Panc1 (cell line): ENCODE results near the gene ORM2. TPM values are rescaled to one million over a fixed set of nuclear protein-coding genes. Genes with fewer than 3 reads are reported as not detected.

Experiments
- ATAC-seq: fragments of 200-7000 bp; cut with Tn5 transposase; 2 replicates; pipeline ENCODE4 v1.9.1; 2020; ENCODE audit warnings: mild to moderate bottlenecking, moderate library complexity
- BruUV-seq: library from RNA; stranded (reverse); fragments of 400-500 nt; replicated peaks from 2 replicates; lab custom pipeline; 2021; lab: Mats Ljungman, UMichigan
- CTCF ChIA-PET: fragments of 300-600 bp; sonication (Branson Sonifier 250); formaldehyde crosslinking; loops from one replicate; lab custom pipeline; 2022; ENCODE audit warnings: antibody characterized with exemption; lab: Charles Lee
- POLR2A ChIA-PET: fragments of 300-600 bp; sonication (Branson Sonifier 250); formaldehyde crosslinking; loops from one replicate; lab custom pipeline; 2022; ENCODE audit warnings: antibody characterized with exemption; lab: Charles Lee
- DNase-seq: peaks from one replicate; pipeline ENCODE4 v3.0.0-alpha.2; 2010; ENCODE audit warnings: low read depth, low spot score
- H3K27ac ChIP-seq: 2 replicates; pipeline ENCODE4 v1.5.1; 2011; ENCODE audit warnings: mild to moderate bottlenecking, low read length, inconsistent platforms
- H3K27me3 ChIP-seq: fragments of 200-500 bp; sonication (Bioruptor generic); 2 replicates; pipeline ENCODE4 v1.6.0; 2014; ENCODE audit warnings: low read length, inconsistent platforms; ENCODE audit not compliant: control insufficient read depth, insufficient read depth
- H3K36me3 ChIP-seq: fragments of 200-500 bp; sonication (Bioruptor generic); 2 replicates; pipeline ENCODE4 v1.5.1; 2014; ENCODE audit warnings: inconsistent platforms, mild to moderate bottlenecking, low read length, moderate library complexity; ENCODE audit not compliant: control insufficient read depth, insufficient read depth
- H3K4me1 ChIP-seq: 2 replicates; pipeline ENCODE4 v1.5.1; 2011; ENCODE audit warnings: inconsistent platforms, mild to moderate bottlenecking, low read length, moderate library complexity; ENCODE audit not compliant: control insufficient read depth, insufficient read depth
- H3K4me3 ChIP-seq, 2 experiments: 2 replicates each; pipeline ENCODE4 v1.5.1; 2011 to 2012; ENCODE audit warnings: low read depth in 2 of 2, low read length in 2 of 2, mild to moderate bottlenecking in 2 of 2, inconsistent platforms in 1 of 2, moderate library complexity in 1 of 2
- H3K9me3 ChIP-seq: fragments of 200-500 bp; sonication (Bioruptor generic); 2 replicates; pipeline ENCODE4 v1.5.1; 2014; ENCODE audit warnings: low read depth, mild to moderate bottlenecking, inconsistent platforms, low read length, moderate library complexity; ENCODE audit not compliant: control insufficient read depth, insufficient read depth
- CTCF ChIP-seq: fragments of 450-650 bp; IDR thresholded peaks from 2 replicates; pipeline ENCODE4 v1.5.1; 2017; ENCODE audit warnings: mild to moderate bottlenecking
- POLR2AphosphoS5 ChIP-seq: IDR thresholded peaks from 2 replicates; pipeline ENCODE4 v1.6.1; 2012; ENCODE audit warnings: mild to moderate bottlenecking, low read depth, low read length, moderate library complexity
- SIN3A ChIP-seq: IDR thresholded peaks from 2 replicates; pipeline ENCODE4 v1.6.1; 2012; ENCODE audit warnings: low read depth, mild to moderate bottlenecking, low read length, moderate library complexity, borderline replicate concordance; ENCODE audit not compliant: insufficient read depth
- TCF7L2 ChIP-seq: IDR thresholded peaks from 2 replicates; pipeline ENCODE4 v1.6.1; 2011; ENCODE audit warnings: mild to moderate bottlenecking, low read depth, low read length, inconsistent platforms
- in situ Hi-C: cut with HindIII; loops from 2 replicates; pipeline ENCODE4 v1.10.0; 2016; ENCODE audit warnings: low sequenced_read_pairs, low pct_unique_long_range_greater_than_20kb
- intact Hi-C: fragments of 100-400 bp; cut with micrococcal nuclease; formaldehyde crosslinking; loops from one replicate; pipeline ENCODE4 v1.10.0; 2022; ENCODE audit not compliant: unreplicated experiment
- total RNA-seq: library from RNA; stranded (reverse); gene quantifications from one replicate; pipeline ENCODE4 v1.2.1, GENCODE V29; 2021; ENCODE audit not compliant: unreplicated experiment
- TF ChIP-seq, protein P1 (sequence below), 2 experiments: IDR thresholded peaks; 2 replicates each; pipeline ENCODE4 v1.6.1; 2011 to 2012; ENCODE audit warnings: low read depth in 2 of 2, control low read depth in 1 of 2, low read length in 1 of 2, mild to moderate bottlenecking in 1 of 2, moderate library complexity in 1 of 2; ENCODE audit not compliant: insufficient read depth in 1 of 2

ORM2 gene
- total RNA-seq, 1 experiment from 2014 or later: 0.77 TPM

DNA sequence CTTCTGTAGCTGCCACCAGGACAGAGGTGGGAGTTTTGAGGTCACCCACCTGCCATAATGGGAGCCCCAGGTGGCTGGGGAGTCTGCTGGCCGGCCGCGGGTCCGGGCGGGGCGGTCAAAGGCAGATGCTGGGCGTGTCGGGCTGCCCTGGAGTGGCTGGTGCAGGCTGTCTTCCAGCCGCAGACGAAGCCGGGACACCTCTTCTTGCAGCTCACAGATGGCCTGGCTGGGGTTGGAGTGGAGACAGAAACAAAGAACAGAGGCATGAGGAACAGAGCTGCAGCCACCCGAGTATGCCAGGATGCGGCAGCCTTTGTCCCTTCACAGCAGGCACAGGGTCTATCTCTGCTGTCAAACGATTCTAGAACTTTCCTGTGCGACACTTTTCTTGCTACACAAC is 18.0 kb downstream of the ORM2 start:
- Histone ChIP-seq H3K27ac (no peak overlapping the region), H3K36me3 (no peaks in the 10 kb centered on the region), H3K4me3 (no peak overlapping the region), H3K27me3 (no peaks in the 10 kb centered on the region), H3K4me1 (no peaks in the 10 kb centered on the region), H3K9me3 (no peaks in the 10 kb centered on the region)
- no TSS peak for BruUV-seq
- in situ Hi-C loops (no loop called here), intact Hi-C loops (no loop called here)
- CTCF ChIA-PET: no interaction called here
- no peak for DNase-seq
- POLR2A ChIA-PET: no interaction called here
- TF ChIP-seq SIN3A (no peak), POLR2AphosphoS5 (no peak)
- TF ChIP-seq, protein P1, sequence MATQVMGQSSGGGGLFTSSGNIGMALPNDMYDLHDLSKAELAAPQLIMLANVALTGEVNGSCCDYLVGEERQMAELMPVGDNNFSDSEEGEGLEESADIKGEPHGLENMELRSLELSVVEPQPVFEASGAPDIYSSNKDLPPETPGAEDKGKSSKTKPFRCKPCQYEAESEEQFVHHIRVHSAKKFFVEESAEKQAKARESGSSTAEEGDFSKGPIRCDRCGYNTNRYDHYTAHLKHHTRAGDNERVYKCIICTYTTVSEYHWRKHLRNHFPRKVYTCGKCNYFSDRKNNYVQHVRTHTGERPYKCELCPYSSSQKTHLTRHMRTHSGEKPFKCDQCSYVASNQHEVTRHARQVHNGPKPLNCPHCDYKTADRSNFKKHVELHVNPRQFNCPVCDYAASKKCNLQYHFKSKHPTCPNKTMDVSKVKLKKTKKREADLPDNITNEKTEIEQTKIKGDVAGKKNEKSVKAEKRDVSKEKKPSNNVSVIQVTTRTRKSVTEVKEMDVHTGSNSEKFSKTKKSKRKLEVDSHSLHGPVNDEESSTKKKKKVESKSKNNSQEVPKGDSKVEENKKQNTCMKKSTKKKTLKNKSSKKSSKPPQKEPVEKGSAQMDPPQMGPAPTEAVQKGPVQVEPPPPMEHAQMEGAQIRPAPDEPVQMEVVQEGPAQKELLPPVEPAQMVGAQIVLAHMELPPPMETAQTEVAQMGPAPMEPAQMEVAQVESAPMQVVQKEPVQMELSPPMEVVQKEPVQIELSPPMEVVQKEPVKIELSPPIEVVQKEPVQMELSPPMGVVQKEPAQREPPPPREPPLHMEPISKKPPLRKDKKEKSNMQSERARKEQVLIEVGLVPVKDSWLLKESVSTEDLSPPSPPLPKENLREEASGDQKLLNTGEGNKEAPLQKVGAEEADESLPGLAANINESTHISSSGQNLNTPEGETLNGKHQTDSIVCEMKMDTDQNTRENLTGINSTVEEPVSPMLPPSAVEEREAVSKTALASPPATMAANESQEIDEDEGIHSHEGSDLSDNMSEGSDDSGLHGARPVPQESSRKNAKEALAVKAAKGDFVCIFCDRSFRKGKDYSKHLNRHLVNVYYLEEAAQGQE (IDR thresholded peaks at IDR 0.05; ENCODE audit: insufficient read depth in 1 of 2, low read depth in 2 of 2, low read length in 1 of 2): no peak
- no peak for ATAC-seq

- in situ Hi-C loops (no loop called here), intact Hi-C loops (no loop called here)
- Histone ChIP-seq H3K36me3 (no peaks in the 10 kb centered on the region), H3K27me3 (no peaks in the 10 kb centered on the region), H3K9me3 (no peaks in the 10 kb centered on the region), H3K27ac (no peak overlapping the region), H3K4me3 (no peak overlapping the region), H3K4me1 (no peaks in the 10 kb centered on the region)
- TF ChIP-seq CTCF: no peak
- BruUV-seq: no TSS peak
- ATAC-seq (no peak), DNase-seq (no peak)
- CTCF ChIA-PET: no interaction called here
- POLR2A ChIA-PET: no interaction called here
Observed at GRCh38 chr9:114348261-114348905, 18.7 kb downstream of the ORM2 start.

GRCh38 chr9:114348906-114349482 is 19.3 kb downstream of the ORM2 start:
- no peak for TF ChIP-seq CTCF
- no peak for TF ChIP-seq TCF7L2
- no peak for TF ChIP-seq SIN3A
- TF ChIP-seq, protein P1 (IDR thresholded peaks at IDR 0.05; ENCODE audit: insufficient read depth in 1 of 2, low read depth in 2 of 2, low read length in 1 of 2): no peak
- no peak for TF ChIP-seq POLR2AphosphoS5
- POLR2A ChIA-PET: no interaction called here

More at GRCh38 chr9:114348906-114349482, 19.3 kb downstream of the ORM2 start:
- Histone ChIP-seq H3K9me3 (no peaks in the 10 kb centered on the region), H3K27ac (no peak overlapping the region), H3K27me3 (no peaks in the 10 kb centered on the region), H3K4me3 (no peak overlapping the region), H3K4me1 (no peaks in the 10 kb centered on the region), H3K36me3 (no peaks in the 10 kb centered on the region)
- no TSS peak for BruUV-seq
- CTCF ChIA-PET: no interaction called here
- peak; percentile 18 for DNase-seq
- in situ Hi-C loops: no loop called here
- ATAC-seq: no peak; the same call in 1 of the 2 replicates
- intact Hi-C loops: no loop called here
